GM21515 (cell line): ENCODE data around the gene CD96.
"Not testable (repeated sequence)": the region's sequence is repeated elsewhere in the genome, so short reads cannot be mapped to it uniquely, and the experiment has no call there.

Experiments
- ATAC-seq: cut with Tn5 transposase; IDR thresholded peaks from one replicate; pipeline ENCODE4 v1.9.1; 2021; ENCODE audit not compliant: unreplicated experiment

CD96 gene

GRCh38 chr3:111561902-111562301 is 19.9 kb downstream of the CD96 start:
- ATAC-seq, result not testable (repeated sequence)

GRCh38 chr3:111566844-111567243 is 24.8 kb downstream of the CD96 start:
- no peak for ATAC-seq

- no peak for ATAC-seq
These were observed 26.4 kb downstream of the CD96 start for GRCh38 chr3:111568355-111568754.

GRCh38 chr3:111568911-111569310 is 26.9 kb downstream of the CD96 start:
- no peak for ATAC-seq

- no peak for ATAC-seq
These were observed 28.5 kb downstream of the CD96 start for GRCh38 chr3:111570404-111571030.

GRCh38 chr3:111571282-111571681 is 29.3 kb downstream of the CD96 start:
- no peak for ATAC-seq

- no peak for ATAC-seq
These were observed 30.0 kb downstream of the CD96 start for GRCh38 chr3:111571907-111572460.

GRCh38 chr3:111577113-111577512 is 35.1 kb downstream of the CD96 start:
- ATAC-seq, result no peak

- ATAC-seq, result peak; percentile 92
These were observed 36.0 kb downstream of the CD96 start for GRCh38 chr3:111577798-111578685.

- ATAC-seq, result no peak
These were observed 36.9 kb downstream of the CD96 start for GRCh38 chr3:111578867-111579266.

- ATAC-seq, result no peak
These were observed 37.5 kb downstream of the CD96 start for GRCh38 chr3:111579495-111579894.

GRCh38 chr3:111581403-111582119 is 39.6 kb downstream of the CD96 start:
- no peak for ATAC-seq

- ATAC-seq, result no peak
These were observed 40.1 kb downstream of the CD96 start for GRCh38 chr3:111582120-111582474.

- no peak for ATAC-seq
These were observed 42.7 kb downstream of the CD96 start for GRCh38 chr3:111584744-111585143.

GRCh38 chr3:111585217-111585616 is 43.2 kb downstream of the CD96 start:
- ATAC-seq, result no peak

- ATAC-seq, result no peak
These were observed 46.5 kb downstream of the CD96 start for GRCh38 chr3:111588527-111588926.

- no peak for ATAC-seq
These were observed 47.5 kb downstream of the CD96 start for GRCh38 chr3:111589303-111590142.

GRCh38 chr3:111590143-111590491 is 48.1 kb downstream of the CD96 start:
- ATAC-seq, result no peak

- no peak for ATAC-seq
These were observed 49.6 kb downstream of the CD96 start for GRCh38 chr3:111591555-111591954.

GRCh38 chr3:111592143-111592542 is 50.1 kb downstream of the CD96 start:
- ATAC-seq, result no peak

GRCh38 chr3:111592936-111593335 is 50.9 kb downstream of the CD96 start:
- no peak for ATAC-seq
